Ishikawa (cell line): ENCODE results near the gene CLEC1B.

Experiments
- NFIC ChIP-seq: IDR thresholded peaks from 2 replicates; pipeline ENCODE4 v1.6.1; 2012
- TEAD4 ChIP-seq: IDR thresholded peaks from 2 replicates; pipeline ENCODE4 v1.6.1; 2012
- YY1 ChIP-seq: IDR thresholded peaks from 2 replicates; pipeline ENCODE4 v1.6.1; 2012; ENCODE audit warnings: low read depth
- ZBTB7A ChIP-seq: IDR thresholded peaks from 2 replicates; pipeline ENCODE4 v1.6.1; 2012; ENCODE audit warnings: low read depth

GRCh38 chr12:9943240-9943639 is 55.7 kb downstream of the CLEC1B start:
- TF ChIP-seq ZBTB7A (no peak), NFIC (no peak), YY1 (no peak), TEAD4 (no peak)
